Aorta (tissue), 5 donors: ENCODE measurements around the gene IFNB1. TPM values are rescaled to one million over a fixed set of nuclear protein-coding genes. Genes with fewer than 3 reads are reported as not detected.

Experiments
- ATAC-seq: fragments of 200-7000 bp; cut with Tn5 transposase; one replicate; pipeline ENCODE4 v1.9.1; 2022; ENCODE audit warnings: moderate library complexity; ENCODE audit not compliant: low FRiP score
- DNase-seq, 2 donors: peaks; one replicate each; pipeline ENCODE4 v3.0.0-alpha.2; 2020
- H3K27ac ChIP-seq, 2 donors: one replicate each; pipeline ENCODE4 v1.5.1; 2013; ENCODE audit warnings: low read length in 2 of 2, mild to moderate bottlenecking in 2 of 2, moderate library complexity in 2 of 2, control low read depth in 1 of 2, inconsistent platforms in 1 of 2, low read depth in 1 of 2
- H3K27me3 ChIP-seq, 2 donors: one replicate each; pipeline ENCODE4 v1.6.1; 2013; ENCODE audit warnings: control low read depth in 1 of 2, low read length in 1 of 2, mild to moderate bottlenecking in 1 of 2, moderate library complexity in 1 of 2; ENCODE audit not compliant: insufficient read depth in 2 of 2, control insufficient read depth in 1 of 2
- H3K36me3 ChIP-seq, 2 donors: one replicate each; pipeline ENCODE4 v1.6.1; 2013; ENCODE audit warnings: control low read depth in 1 of 2, low read length in 1 of 2, mild to moderate bottlenecking in 1 of 2; ENCODE audit not compliant: insufficient read depth in 2 of 2, control insufficient read depth in 1 of 2
- H3K4me1 ChIP-seq, 2 donors: one replicate each; pipeline ENCODE4 v1.6.1; 2013; ENCODE audit warnings: low read length in 2 of 2, control low read depth in 1 of 2, mild to moderate bottlenecking in 1 of 2, moderate library complexity in 1 of 2; ENCODE audit not compliant: insufficient read depth in 2 of 2, control insufficient read depth in 1 of 2
- H3K4me3 ChIP-seq, 2 donors: one replicate each; pipeline ENCODE4 v1.5.1; 2013; ENCODE audit warnings: low read length in 2 of 2, control low read depth in 1 of 2, mild to moderate bottlenecking in 1 of 2
- H3K9me3 ChIP-seq: one replicate; pipeline ENCODE4 v1.6.1; 2013; ENCODE audit warnings: mild to moderate bottlenecking, low read length; ENCODE audit not compliant: control insufficient read depth
- WGBS, 2 donors: extraction: QIAGEN DNeasy Blood & Tissue Kit; methylation state at CpG; one replicate each; pipeline ENCODE4 v1.1.7; 2013; 5-methylcytosine and 5-hydroxymethylcytosine counted together
- intact Hi-C, 2 donors: fragments of 100-400 bp; cut with DNase I; formaldehyde crosslinking; loops; one replicate each; pipeline versions ENCODE4 v1.14.2 to v1.15.0; 2022
- polyA plus RNA-seq, 2 donors: library from polyadenylated mRNA; stranded (reverse); fragments of 200-250 nt; gene quantifications; one replicate each; pipeline ENCODE4 v1.2.3, GENCODE V29; 2013
- total RNA-seq, 2 donors: library from RNA; stranded (reverse); fragmentation: NEBNext Ultra II Directional; extraction: Animal tissue kit (Norgen Biotek cat#: 25700); gene quantifications; one replicate each; pipeline ENCODE4 v1.2.1, GENCODE V29; 2021
- donor health status: healthy with polysubstance abuse.
- donor health status: Bipolar disorder and iron deficiency.
- donor health status: DM: no; HTN: no; CAD: no.
- donor health status: DM: no; HTN: no; CAD: no.
- donor health status: DM: yes; HTN: yes; CAD: no.

Gene IFNB1
- total and polyA plus RNA-seq, 4 donors, result not detected

GRCh38 chr9:21097817-21098216 lies 20.1 kb upstream of the IFNB1 start:
- intact Hi-C loops, result loop anchor here in 1 of 2 donors (5.0 kb wide), 1 partner anchor 116 kb away; no protein-coding TSS in a partner anchor
- no peak overlapping the region for H3K4me3 ChIP-seq
- no peaks in the 10 kb centered on the region for H3K27me3 ChIP-seq
- H3K27ac ChIP-seq, result no peak overlapping the region
- H3K4me1 ChIP-seq, result peaks cover 3 to 7% of the 10 kb centered on the region in 2 donors
- WGBS, 2 donors, result 86 to 93% methylated on average over 2 of the region's 2 CpGs
- no peaks in the 10 kb centered on the region for H3K9me3 ChIP-seq
- no peak for ATAC-seq
- H3K36me3 ChIP-seq, result no peaks in the 10 kb centered on the region
- no peak for DNase-seq

GRCh38 chr9:21096901-21097255 lies 19.1 kb upstream of the IFNB1 start:
- WGBS, 2 donors, result 5 to 7% methylated on average over 2 of the region's 2 CpGs
- intact Hi-C loops, result loop anchor here in 1 of 2 donors (5.0 kb wide), 1 partner anchor 115 kb away; no protein-coding TSS in a partner anchor

DNA sequence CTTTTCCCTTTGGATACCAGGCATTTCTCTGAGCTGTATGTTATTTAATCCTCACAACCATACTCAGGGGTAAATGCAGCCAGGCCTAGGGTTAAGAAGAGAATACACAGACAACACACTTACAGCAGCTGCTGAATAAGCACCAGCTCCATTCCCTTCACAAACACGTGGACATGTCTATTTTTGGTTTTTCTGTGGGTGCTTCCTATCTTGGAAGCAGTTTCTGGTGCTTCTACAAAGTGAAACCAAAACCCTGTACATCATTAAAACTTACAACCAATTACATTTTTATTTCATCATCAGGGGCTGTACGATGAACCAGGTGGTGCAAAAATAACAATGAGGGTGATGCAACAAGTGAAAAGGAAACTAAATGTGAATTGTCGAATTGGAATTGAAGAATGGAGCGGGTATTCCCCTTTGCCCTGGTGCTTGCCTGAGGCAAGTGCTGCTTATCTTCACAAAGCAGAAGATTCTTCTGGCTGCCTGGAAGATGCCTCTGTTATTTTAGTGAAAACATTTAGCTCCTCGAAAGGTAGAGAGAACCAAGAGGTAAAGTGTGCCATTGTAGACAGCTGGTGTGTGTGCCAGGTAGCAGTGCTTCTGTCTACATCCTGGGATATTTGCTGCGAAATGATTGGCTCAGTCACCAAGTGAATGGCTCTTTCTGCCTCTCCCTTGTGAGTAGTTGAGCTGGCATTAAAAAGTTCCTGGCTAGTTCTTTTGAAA lies 18.6 kb upstream of the IFNB1 start:
- Histone ChIP-seq H3K36me3 (no peaks in the 10 kb centered on the region), H3K4me3 (peak overlapping the region in 1 of 2 donors; percentile 53), H3K27me3 (no peaks in the 10 kb centered on the region), H3K9me3 (no peaks in the 10 kb centered on the region), H3K27ac (peak overlapping the region; percentile 67 to 88), H3K4me1 (peaks cover 2 to 7% of the 10 kb centered on the region in 2 donors)
- 36 to 37% methylated on average over 6 of the region's 6 CpGs for WGBS, 2 donors
- intact Hi-C loops, result loop anchor here in 1 of 2 donors (5.0 kb wide), 1 partner anchor 114 kb away; no protein-coding TSS in a partner anchor
- ATAC-seq (peak; percentile 74), DNase-seq (no peak)

More at GRCh38 chr9:21096901-21097255, 19.1 kb upstream of the IFNB1 start:
- Histone ChIP-seq H3K27ac (no peak overlapping the region), H3K27me3 (no peaks in the 10 kb centered on the region), H3K4me3 (no peak overlapping the region), H3K4me1 (peaks cover 2 to 7% of the 10 kb centered on the region in 2 donors), H3K9me3 (no peaks in the 10 kb centered on the region), H3K36me3 (no peaks in the 10 kb centered on the region)
- DNase-seq (no peak), ATAC-seq (no peak)

DNA sequence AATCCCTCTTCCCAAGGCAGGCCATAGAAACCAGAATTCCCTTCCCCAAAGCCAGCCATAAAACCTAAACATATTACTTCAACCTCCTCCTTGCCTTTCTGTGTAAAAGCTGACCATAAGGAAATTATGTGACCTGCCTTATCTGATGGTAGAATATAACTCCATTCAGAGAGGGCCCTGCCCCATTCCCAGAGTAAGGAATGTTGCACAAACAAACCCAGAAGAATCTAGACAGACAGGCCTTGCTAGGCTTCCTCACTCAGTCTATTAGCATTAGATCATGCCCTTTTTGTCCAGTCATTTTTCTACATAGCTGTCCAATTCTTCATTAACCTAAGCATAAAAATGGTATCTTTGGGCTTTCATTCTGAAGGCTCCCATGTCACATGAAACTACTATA lies 17.8 kb upstream of the IFNB1 start:
- H3K27ac ChIP-seq, result no peak overlapping the region
- peaks cover 2 to 9% of the 10 kb centered on the region in 2 donors for H3K4me1 ChIP-seq
- no peak for ATAC-seq
- no peak overlapping the region for H3K4me3 ChIP-seq
- intact Hi-C loops, result loop anchor here in 1 of 2 donors (5.0 kb wide), 1 partner anchor 113 kb away; no protein-coding TSS in a partner anchor
- no peak for DNase-seq
- no peaks in the 10 kb centered on the region for H3K9me3 ChIP-seq
- H3K27me3 ChIP-seq, result no peaks in the 10 kb centered on the region
- H3K36me3 ChIP-seq, result no peaks in the 10 kb centered on the region

- intact Hi-C loops, result loop anchor here in 1 of 2 donors (10.0 kb wide), 1 partner anchor 102 kb away; no protein-coding TSS in a partner anchor
- H3K36me3 ChIP-seq, result no peaks in the 10 kb centered on the region
- H3K27ac ChIP-seq, result no peak overlapping the region
- 96 to 97% methylated on average over 1 of the region's 1 CpG for WGBS, 2 donors
- H3K27me3 ChIP-seq, result no peaks in the 10 kb centered on the region
- DNase-seq, result no peak
- no peak overlapping the region for H3K4me3 ChIP-seq
- peaks cover 0 to 3% of the 10 kb centered on the region in 2 donors for H3K4me1 ChIP-seq
- ATAC-seq, result no peak
- peaks cover 1% of the 10 kb centered on the region for H3K9me3 ChIP-seq
Observed at GRCh38 chr9:21086538-21086937, 8.8 kb upstream of the IFNB1 start.

GRCh38 chr9:21085005-21085404 lies 7.3 kb upstream of the IFNB1 start:
- no peak overlapping the region for H3K4me3 ChIP-seq
- ATAC-seq (no peak), DNase-seq (no peak)
- intact Hi-C loops, result loop anchor here in 1 of 2 donors (10.0 kb wide), 1 partner anchor 100 kb away; no protein-coding TSS in a partner anchor
- 87% methylated on average over 1 of the region's 1 CpG for WGBS, 2 donors
- no peaks in the 10 kb centered on the region for H3K36me3 ChIP-seq
- H3K27me3 ChIP-seq, result no peaks in the 10 kb centered on the region
- no peaks in the 10 kb centered on the region for H3K4me1 ChIP-seq
- H3K27ac ChIP-seq, result no peak overlapping the region
- H3K9me3 ChIP-seq, result peaks cover 1% of the 10 kb centered on the region

GRCh38 chr9:21084242-21084850 lies 6.6 kb upstream of the IFNB1 start:
- DNase-seq (no peak), ATAC-seq (no peak)
- no peak overlapping the region for H3K4me3 ChIP-seq
- no peaks in the 10 kb centered on the region for H3K4me1 ChIP-seq
- H3K27me3 ChIP-seq, result no peaks in the 10 kb centered on the region
- intact Hi-C loops, result loop anchor here in 1 of 2 donors (10.0 kb wide), 1 partner anchor 100 kb away; no protein-coding TSS in a partner anchor
- H3K36me3 ChIP-seq, result no peaks in the 10 kb centered on the region
- H3K9me3 ChIP-seq, result peaks cover 1% of the 10 kb centered on the region
- no peak overlapping the region for H3K27ac ChIP-seq

DNA sequence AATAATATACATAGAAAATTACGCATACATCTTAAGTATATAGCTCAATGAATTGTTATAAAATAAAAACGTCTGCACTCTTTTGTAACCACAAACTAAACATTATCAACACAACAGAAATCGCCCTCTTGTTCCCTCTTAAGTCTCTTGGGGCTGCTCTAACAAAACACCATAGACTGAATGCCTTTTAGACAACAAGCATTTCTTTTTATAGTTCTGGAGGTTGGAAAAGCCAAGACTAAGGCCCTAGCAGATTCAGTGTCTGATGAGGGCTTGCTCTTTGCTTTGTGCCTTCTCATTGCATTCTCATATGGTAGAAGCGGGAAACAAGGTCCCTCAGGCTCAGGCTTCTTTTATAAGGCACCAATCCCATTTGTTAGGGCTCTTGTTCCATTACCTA lies 4.9 kb upstream of the IFNB1 start:
- Histone ChIP-seq H3K27me3 (no peaks in the 10 kb centered on the region), H3K4me3 (no peak overlapping the region), H3K27ac (no peak overlapping the region), H3K36me3 (no peaks in the 10 kb centered on the region), H3K9me3 (peaks cover 1% of the 10 kb centered on the region), H3K4me1 (no peaks in the 10 kb centered on the region)
- DNase-seq (no peak), ATAC-seq (no peak)
- intact Hi-C loops, result loop anchor here in 1 of 2 donors (10.0 kb wide), 1 partner anchor 98 kb away; no protein-coding TSS in a partner anchor
- 49 to 50% methylated on average over 4 of the region's 4 CpGs for WGBS, 2 donors
